ENCODE data around the gene PTK6. TPM values are rescaled to one million over a fixed set of nuclear protein-coding genes. Genes with fewer than 3 reads are reported as not detected.
"Not testable (repeated sequence)": the region's sequence is repeated elsewhere in the genome, so short reads cannot be mapped to it uniquely, and the experiment has no call there.

Gene PTK6
- total RNA-seq, 2 donors from 2014 or later = 0.97 to 1.2 TPM

- H3K27ac Mint-ChIP-seq = no peak within 1 kb of the TSS
- DNase-seq = peak; percentile 56 to 64
- peak; percentile 82 to 89 for ATAC-seq (replicated peaks in 1 of 2)
- H3K36me3 Mint-ChIP-seq (ENCODE audit: insufficient read depth in 2 of 2) = no peaks in the 10 kb centered on the region
- H3K4me1 Mint-ChIP-seq (ENCODE audit: low read depth) = peaks cover 3% of the 10 kb centered on the region
- peak within 1 kb of the TSS; percentile 79 to 86 for H3K4me3 Mint-ChIP-seq
- H3K9me3 Mint-ChIP-seq = no peaks in the 10 kb centered on the region
- peaks cover 10% of the 10 kb centered on the region for H3K27me3 Mint-ChIP-seq (ENCODE audit: low read depth)
Measured at GRCh38 chr20:63574156-63574828, 37.1 kb upstream of the PTK6 start, which contains the start of gene HELZ2. Gene HELZ2 (minus strand): TSS chr20:63574239. CDS start chr20:63572385, 1,854 bp downstream.

- H3K4me1 Mint-ChIP-seq (ENCODE audit: low read depth) = peaks cover 3% of the 10 kb centered on the region
- H3K27ac Mint-ChIP-seq = no peak overlapping the region
- no peak for DNase-seq
- peak overlapping the region; percentile 79 to 86 for H3K4me3 Mint-ChIP-seq
- peak; percentile 29 to 31 for ATAC-seq (replicated peaks in 1 of 2)
- no peaks in the 10 kb centered on the region for H3K36me3 Mint-ChIP-seq (ENCODE audit: insufficient read depth in 2 of 2)
- peaks cover 10% of the 10 kb centered on the region for H3K27me3 Mint-ChIP-seq (ENCODE audit: low read depth)
- no peaks in the 10 kb centered on the region for H3K9me3 Mint-ChIP-seq
Measured at GRCh38 chr20:63573647-63574131, 36.5 kb upstream of the PTK6 start.

- no peak for DNase-seq
- Mint-ChIP-seq H3K27me3 (ENCODE audit: low read depth) (peaks cover 10% of the 10 kb centered on the region), H3K4me3 (peak overlapping the region; percentile 79 to 86), H3K9me3 (no peaks in the 10 kb centered on the region), H3K27ac (no peak overlapping the region), H3K4me1 (ENCODE audit: low read depth) (peaks cover 7% of the 10 kb centered on the region), H3K36me3 (ENCODE audit: insufficient read depth in 2 of 2) (no peaks in the 10 kb centered on the region)
- ATAC-seq (replicated peaks in 1 of 2) = no peak
Measured at GRCh38 chr20:63572788-63573646, 35.8 kb upstream of the PTK6 start.

GRCh38 chr20:63572071-63572787, 35.1 kb upstream of the PTK6 start:
- no peak overlapping the region for H3K4me3 Mint-ChIP-seq
- no peak overlapping the region for H3K27ac Mint-ChIP-seq
- H3K27me3 Mint-ChIP-seq (ENCODE audit: low read depth) = peaks cover 10% of the 10 kb centered on the region
- H3K9me3 Mint-ChIP-seq = no peaks in the 10 kb centered on the region
- no peak for DNase-seq
- no peaks in the 10 kb centered on the region for H3K36me3 Mint-ChIP-seq (ENCODE audit: insufficient read depth in 2 of 2)
- peaks cover 15% of the 10 kb centered on the region for H3K4me1 Mint-ChIP-seq (ENCODE audit: low read depth)
- no peak for ATAC-seq (replicated peaks in 1 of 2)

- peaks cover 13% of the 10 kb centered on the region for H3K4me1 Mint-ChIP-seq (ENCODE audit: low read depth)
- not testable (repeated sequence) for DNase-seq; H3K27me3 Mint-ChIP-seq (ENCODE audit: low read depth); H3K4me3 Mint-ChIP-seq; H3K9me3 Mint-ChIP-seq; H3K36me3 Mint-ChIP-seq (ENCODE audit: insufficient read depth in 2 of 2); ATAC-seq (replicated peaks in 1 of 2); H3K27ac Mint-ChIP-seq
Measured at GRCh38 chr20:63571087-63571478, 33.9 kb upstream of the PTK6 start.

GRCh38 chr20:63570281-63571086, 33.3 kb upstream of the PTK6 start:
- Mint-ChIP-seq H3K9me3 (no peaks in the 10 kb centered on the region), H3K36me3 (ENCODE audit: insufficient read depth in 2 of 2) (no peaks in the 10 kb centered on the region), H3K4me3 (no peak overlapping the region), H3K27ac (no peak overlapping the region), H3K4me1 (ENCODE audit: low read depth) (peaks cover 13% of the 10 kb centered on the region), H3K27me3 (ENCODE audit: low read depth) (no peaks in the 10 kb centered on the region)
- no peak for DNase-seq
- no peak for ATAC-seq (replicated peaks in 1 of 2)

GRCh38 chr20:63568986-63569949, 32.1 kb upstream of the PTK6 start:
- no peak for DNase-seq
- peaks cover 13% of the 10 kb centered on the region for H3K4me1 Mint-ChIP-seq (ENCODE audit: low read depth)

GRCh38 chr20:63568170-63568981, 31.2 kb upstream of the PTK6 start:
- H3K4me1 Mint-ChIP-seq (ENCODE audit: low read depth) = peaks cover 13% of the 10 kb centered on the region
- peak overlapping the region; percentile 74 to 83 for H3K4me3 Mint-ChIP-seq
- peak overlapping the region; percentile 65 for H3K27ac Mint-ChIP-seq
- H3K27me3 Mint-ChIP-seq (ENCODE audit: low read depth) = no peaks in the 10 kb centered on the region
- DNase-seq = no peak
- H3K36me3 Mint-ChIP-seq (ENCODE audit: insufficient read depth in 2 of 2) = no peaks in the 10 kb centered on the region
- ATAC-seq (replicated peaks in 1 of 2) = peak; percentile 3 to 23
- no peaks in the 10 kb centered on the region for H3K9me3 Mint-ChIP-seq

More at GRCh38 chr20:63568986-63569949, 32.1 kb upstream of the PTK6 start:
- H3K9me3 Mint-ChIP-seq = no peaks in the 10 kb centered on the region
- H3K36me3 Mint-ChIP-seq (ENCODE audit: insufficient read depth in 2 of 2) = no peaks in the 10 kb centered on the region
- H3K27me3 Mint-ChIP-seq (ENCODE audit: low read depth) = no peaks in the 10 kb centered on the region
- no peak for ATAC-seq (replicated peaks in 1 of 2)
- H3K4me3 Mint-ChIP-seq = peak overlapping the region in 1 of 2 donors; percentile 9
- no peak overlapping the region for H3K27ac Mint-ChIP-seq

GRCh38 chr20:63567386-63568169, 30.4 kb upstream of the PTK6 start:
- H3K27me3 Mint-ChIP-seq (ENCODE audit: low read depth) = no peaks in the 10 kb centered on the region
- DNase-seq (peak; percentile 70 to 76), ATAC-seq (replicated peaks in 1 of 2) (peak; percentile 85 to 88)
- H3K9me3 Mint-ChIP-seq = no peaks in the 10 kb centered on the region
- peak overlapping the region; percentile 74 to 83 for H3K4me3 Mint-ChIP-seq
- no peaks in the 10 kb centered on the region for H3K36me3 Mint-ChIP-seq (ENCODE audit: insufficient read depth in 2 of 2)
- peak overlapping the region; percentile 70 for H3K27ac Mint-ChIP-seq
- peaks cover 13% of the 10 kb centered on the region for H3K4me1 Mint-ChIP-seq (ENCODE audit: low read depth)

- Mint-ChIP-seq H3K27me3 (ENCODE audit: low read depth) (no peaks in the 10 kb centered on the region), H3K27ac (no peak overlapping the region), H3K36me3 (ENCODE audit: insufficient read depth in 2 of 2) (no peaks in the 10 kb centered on the region), H3K4me1 (ENCODE audit: low read depth) (peaks cover 13% of the 10 kb centered on the region), H3K4me3 (peak overlapping the region; percentile 42 to 83), H3K9me3 (no peaks in the 10 kb centered on the region)
- DNase-seq (no peak), ATAC-seq (replicated peaks in 1 of 2) (peak in 1 of 2 donors; percentile 1)
Measured at GRCh38 chr20:63567136-63567385, 29.9 kb upstream of the PTK6 start.
